Measurements from ENCODE around the gene RBP7. TPM values are rescaled to one million over a fixed set of nuclear protein-coding genes. Genes with fewer than 3 reads are reported as not detected.

Gene RBP7
- polyA plus RNA-seq, 1 of the 3 experiments (the other 2 are of a cell fraction), result 2.5 TPM

- CTCF ChIA-PET, result no interaction called here
- H3K9me2 ChIP-seq, result no peaks in the 10 kb centered on the region
- H3F3A ChIP-seq (replicated peaks; ENCODE audit: insufficient read depth), result peaks cover 16% of the 10 kb centered on the region
- POLR2A ChIA-PET, result no interaction called here
- no peaks in the 10 kb centered on the region for H3K9me3 ChIP-seq
- TF ChIP-seq TEAD4 (IDR thresholded peaks at IDR 0.05; ENCODE audit: borderline replicate concordance, insufficient read depth), result no peak
- TF ChIP-seq GABPA (IDR thresholded peaks at IDR 0.05; ENCODE audit: low read depth), result no peak
- no peak for TF ChIP-seq ZBTB33 (IDR thresholded peaks at IDR 0.05; ENCODE audit: borderline replicate concordance, low read depth)
- no peak for TF ChIP-seq RFX5 (IDR thresholded peaks at IDR 0.05; ENCODE audit: low read length)
- TF ChIP-seq POLR2AphosphoS5 (IDR thresholded peaks at IDR 0.05; ENCODE audit: low read depth, low read length), result no peak
- TF ChIP-seq FOSL2 (IDR thresholded peaks at IDR 0.05; ENCODE audit: borderline replicate concordance, low read depth), result no peak
- no peak for TF ChIP-seq REST (IDR thresholded peaks at IDR 0.05; ENCODE audit: low read depth, low read length)
- no peak for TF ChIP-seq CTCF (IDR thresholded peaks at IDR 0.05)
- H3K4me2 ChIP-seq, result no peak overlapping the region
- H3K4me3 ChIP-seq (ENCODE audit: low read depth in 2 of 2, low read length in 1 of 2), result no peak overlapping the region
- no peaks in the 10 kb centered on the region for H3K27me3 ChIP-seq (ENCODE audit: insufficient read depth)
- no peak overlapping the region for H3K9ac ChIP-seq
- no peak for DNase-seq
- no peaks in the 10 kb centered on the region for H3K36me3 ChIP-seq (replicated peaks in 1 of 2; ENCODE audit: control insufficient read depth in 1 of 2, insufficient read depth in 2 of 2, low read length in 1 of 2)
- H4K20me1 ChIP-seq (ENCODE audit: insufficient read depth), result no peaks in the 10 kb centered on the region
- H3K79me2 ChIP-seq (ENCODE audit: insufficient read depth), result peaks cover 93% of the 10 kb centered on the region
- H3K4me1 ChIP-seq (ENCODE audit: control insufficient read depth in 1 of 2, insufficient read depth in 2 of 2, low read depth in 1 of 2, low read length in 1 of 2), result peaks cover 0 to 9% of the 10 kb centered on the region in 2 experiments; a peak in 2 of 4 replicates
- H2AFZ ChIP-seq (ENCODE audit: low read depth), result no peak overlapping the region
- WGBS (ENCODE audit: low lambda C conversion rate), result 95% methylated on average over 7 of the region's 7 CpGs
- no peak overlapping the region for H3K27ac ChIP-seq (ENCODE audit: low read depth in 2 of 2, low read length in 1 of 2)
Measured at GRCh38 chr1:10063878-10064277, 66.8 kb downstream of the RBP7 start.
